ENCODE measurements around the gene FSD2. TPM values are rescaled to one million over a fixed set of nuclear protein-coding genes. Genes with fewer than 3 reads are reported as not detected.
"Not testable (repeated sequence)": the region's sequence is repeated elsewhere in the genome, so short reads cannot be mapped to it uniquely, and the experiment has no call there.

Gene FSD2
- total RNA-seq, 2 donors from 2014 or later = not detected

DNA sequence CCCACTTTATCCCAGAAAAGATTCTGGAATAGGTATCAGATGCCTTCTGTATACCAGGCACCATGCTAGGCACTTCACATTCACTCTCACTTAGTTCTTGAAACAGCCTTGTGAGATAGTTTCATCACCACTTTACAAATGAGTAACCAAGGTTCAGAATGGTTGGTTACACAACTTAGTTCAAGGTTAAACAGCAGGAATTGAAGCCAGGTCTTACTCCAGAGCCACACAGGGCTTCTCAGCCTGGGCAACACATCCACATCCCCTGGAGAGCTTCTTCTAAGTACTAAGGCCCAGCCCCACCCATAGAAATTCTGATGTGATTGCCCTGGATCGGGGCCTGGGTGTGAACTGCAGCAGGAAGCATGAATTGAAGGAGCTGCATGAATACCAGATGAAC is 22.2 kb upstream of the FSD2 start:
- H3K9me3 Mint-ChIP-seq = no peaks in the 10 kb centered on the region

DNA sequence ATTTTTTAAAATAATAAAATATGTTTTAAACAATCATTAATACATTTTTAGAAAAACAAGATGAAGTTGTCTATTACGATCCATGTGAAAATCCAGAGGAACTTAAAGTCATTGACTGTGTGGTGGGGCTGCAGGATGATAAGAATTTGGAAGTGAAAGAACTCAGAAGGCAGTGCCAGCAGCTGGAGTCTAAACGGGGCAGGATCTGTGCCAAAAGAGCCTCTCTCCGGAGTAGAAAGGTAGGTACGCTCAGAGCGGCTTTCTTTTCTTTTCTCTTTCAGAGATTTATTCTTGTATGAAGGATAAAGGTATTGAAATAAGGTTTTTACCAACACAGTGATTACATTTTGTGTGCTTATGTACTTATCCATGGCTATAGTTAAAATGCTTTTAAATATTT is 17.2 kb upstream of the FSD2 start:
- 95 to 97% methylated on average over 4 to 5 of the region's 5 CpGs for WGBS, 2 experiments (ENCODE audit: insufficient coverage in 1 of 2, insufficient read length in 1 of 2)
- H3K9me3 ChIP-seq (ENCODE audit: control insufficient read depth, low read length) = peaks cover 13% of the 10 kb centered on the region
- H3K27me3 Mint-ChIP-seq (ENCODE audit: insufficient read depth) = no peaks in the 10 kb centered on the region

More for the DNA sequence above, 22.2 kb upstream of the FSD2 start:
- Histone ChIP-seq H3K27me3 (ENCODE audit: control insufficient read depth, insufficient read depth, low read length, poor library complexity, severe bottlenecking) (no peaks in the 10 kb centered on the region), H3K4me1 (ENCODE audit: control insufficient read depth, insufficient read depth, low read length) (no peaks in the 10 kb centered on the region), H3K36me3 (ENCODE audit: control insufficient read depth, insufficient read depth, low read length) (peaks cover 72% of the 10 kb centered on the region), H3K9me3 (ENCODE audit: control insufficient read depth, low read length) (no peaks in the 10 kb centered on the region), H3K27ac (ENCODE audit: low read depth, low read length) (no peak overlapping the region), H3K9ac (ENCODE audit: extremely low read depth, low read length, poor library complexity, severe bottlenecking) (no peak overlapping the region), H3K4me3 (ENCODE audit: low read length) (no peak overlapping the region)
- WGBS, 2 experiments (ENCODE audit: insufficient coverage in 1 of 2, insufficient read length in 1 of 2) = 93 to 100% methylated on average over 1 of the region's 1 CpG
- Mint-ChIP-seq H3K27ac (no peak overlapping the region), H3K36me3 (ENCODE audit: low read depth) (peaks cover 60% of the 10 kb centered on the region), H3K4me1 (no peaks in the 10 kb centered on the region), H3K27me3 (ENCODE audit: insufficient read depth) (no peaks in the 10 kb centered on the region), H3K4me3 (no peak overlapping the region)
- DNase-seq = no peak
- TF ChIP-seq, protein P1, sequence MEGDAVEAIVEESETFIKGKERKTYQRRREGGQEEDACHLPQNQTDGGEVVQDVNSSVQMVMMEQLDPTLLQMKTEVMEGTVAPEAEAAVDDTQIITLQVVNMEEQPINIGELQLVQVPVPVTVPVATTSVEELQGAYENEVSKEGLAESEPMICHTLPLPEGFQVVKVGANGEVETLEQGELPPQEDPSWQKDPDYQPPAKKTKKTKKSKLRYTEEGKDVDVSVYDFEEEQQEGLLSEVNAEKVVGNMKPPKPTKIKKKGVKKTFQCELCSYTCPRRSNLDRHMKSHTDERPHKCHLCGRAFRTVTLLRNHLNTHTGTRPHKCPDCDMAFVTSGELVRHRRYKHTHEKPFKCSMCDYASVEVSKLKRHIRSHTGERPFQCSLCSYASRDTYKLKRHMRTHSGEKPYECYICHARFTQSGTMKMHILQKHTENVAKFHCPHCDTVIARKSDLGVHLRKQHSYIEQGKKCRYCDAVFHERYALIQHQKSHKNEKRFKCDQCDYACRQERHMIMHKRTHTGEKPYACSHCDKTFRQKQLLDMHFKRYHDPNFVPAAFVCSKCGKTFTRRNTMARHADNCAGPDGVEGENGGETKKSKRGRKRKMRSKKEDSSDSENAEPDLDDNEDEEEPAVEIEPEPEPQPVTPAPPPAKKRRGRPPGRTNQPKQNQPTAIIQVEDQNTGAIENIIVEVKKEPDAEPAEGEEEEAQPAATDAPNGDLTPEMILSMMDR (conservative IDR thresholded peaks at IDR 0.05) = no peak

DNA sequence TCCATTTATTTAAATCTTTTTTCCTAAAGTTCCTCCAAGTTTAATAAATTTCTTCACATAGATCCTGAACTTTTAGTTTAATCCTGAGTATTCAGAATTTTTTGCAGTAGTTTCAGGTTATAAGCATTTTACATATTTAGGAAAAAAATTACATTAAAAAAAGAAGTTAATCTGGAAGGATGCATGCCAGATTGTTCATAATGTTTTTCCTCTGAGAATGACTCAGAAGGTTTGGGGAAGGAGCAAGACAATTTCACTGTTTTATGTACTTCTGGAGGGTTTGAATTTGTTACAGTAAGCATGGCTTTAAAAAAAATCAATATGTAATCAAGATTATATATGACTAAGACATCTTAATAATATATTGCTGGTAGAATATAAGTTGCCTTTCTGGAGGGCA is 16.0 kb upstream of the FSD2 start:
- H3K9me3 ChIP-seq (ENCODE audit: control insufficient read depth, low read length) = peaks cover 13% of the 10 kb centered on the region
- H3K4me3 Mint-ChIP-seq; H3K27ac ChIP-seq (ENCODE audit: low read depth, low read length); H3K4me1 Mint-ChIP-seq; H3K27ac Mint-ChIP-seq; H3K4me3 ChIP-seq (ENCODE audit: low read length); H3K27me3 Mint-ChIP-seq (ENCODE audit: insufficient read depth); DNase-seq; H3K9ac ChIP-seq (ENCODE audit: extremely low read depth, low read length, poor library complexity, severe bottlenecking); H3K27me3 ChIP-seq (ENCODE audit: control insufficient read depth, insufficient read depth, low read length, poor library complexity, severe bottlenecking); H3K4me1 ChIP-seq (ENCODE audit: control insufficient read depth, insufficient read depth, low read length): not testable (repeated sequence)
- H3K9me3 Mint-ChIP-seq = peaks cover 11% of the 10 kb centered on the region
- H3K36me3 ChIP-seq (ENCODE audit: control insufficient read depth, insufficient read depth, low read length) = peaks cover 66% of the 10 kb centered on the region
- H3K36me3 Mint-ChIP-seq (ENCODE audit: low read depth) = peaks cover 54% of the 10 kb centered on the region

More for the DNA sequence above, 17.2 kb upstream of the FSD2 start:
- Histone ChIP-seq H3K4me3 (ENCODE audit: low read length) (no peak overlapping the region), H3K27ac (ENCODE audit: low read depth, low read length) (no peak overlapping the region), H3K36me3 (ENCODE audit: control insufficient read depth, insufficient read depth, low read length) (peaks cover 69% of the 10 kb centered on the region), H3K27me3 (ENCODE audit: control insufficient read depth, insufficient read depth, low read length, poor library complexity, severe bottlenecking) (no peaks in the 10 kb centered on the region), H3K4me1 (ENCODE audit: control insufficient read depth, insufficient read depth, low read length) (no peaks in the 10 kb centered on the region), H3K9ac (ENCODE audit: extremely low read depth, low read length, poor library complexity, severe bottlenecking) (no peak overlapping the region)
- H3K27ac Mint-ChIP-seq = no peak overlapping the region
- TF ChIP-seq, protein P1 (conservative IDR thresholded peaks at IDR 0.05) = no peak
- H3K4me3 Mint-ChIP-seq = no peak overlapping the region
- H3K36me3 Mint-ChIP-seq (ENCODE audit: low read depth) = peaks cover 52% of the 10 kb centered on the region
- no peaks in the 10 kb centered on the region for H3K4me1 Mint-ChIP-seq
- peaks cover 11% of the 10 kb centered on the region for H3K9me3 Mint-ChIP-seq
- DNase-seq = no peak

DNA sequence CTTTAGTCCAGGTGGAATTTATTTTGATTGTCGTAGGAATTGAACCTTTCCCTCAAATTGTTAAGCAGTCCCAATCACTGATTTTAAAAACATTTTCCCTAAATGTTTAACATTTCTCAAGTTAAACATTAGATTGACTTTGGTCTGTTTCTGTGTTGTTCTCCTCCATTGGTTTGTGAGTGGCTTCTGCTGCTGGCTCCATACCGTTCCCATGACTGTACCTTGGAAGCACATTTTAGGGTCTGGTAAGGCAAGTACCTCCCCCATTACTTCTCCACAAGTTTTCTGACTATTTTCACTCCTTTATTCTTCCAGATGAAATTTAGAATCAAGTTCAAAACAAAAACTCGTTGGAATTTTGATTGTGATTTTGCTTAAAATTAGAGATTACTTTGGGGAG is 15.5 kb upstream of the FSD2 start:
- DNase-seq; H3K27me3 Mint-ChIP-seq (ENCODE audit: insufficient read depth); H3K27me3 ChIP-seq (ENCODE audit: control insufficient read depth, insufficient read depth, low read length, poor library complexity, severe bottlenecking); H3K27ac Mint-ChIP-seq; H3K4me1 Mint-ChIP-seq; H3K4me3 Mint-ChIP-seq; H3K4me3 ChIP-seq (ENCODE audit: low read length); H3K9ac ChIP-seq (ENCODE audit: extremely low read depth, low read length, poor library complexity, severe bottlenecking); H3K4me1 ChIP-seq (ENCODE audit: control insufficient read depth, insufficient read depth, low read length); H3K27ac ChIP-seq (ENCODE audit: low read depth, low read length): not testable (repeated sequence)
- Mint-ChIP-seq H3K36me3 (ENCODE audit: low read depth) (peaks cover 52% of the 10 kb centered on the region), H3K9me3 (peaks cover 11% of the 10 kb centered on the region)
- 100% methylated on average over 1 of the region's 3 CpGs for WGBS, 2 experiments (ENCODE audit: insufficient coverage in 1 of 2, insufficient read length in 1 of 2)
- peaks cover 13% of the 10 kb centered on the region for H3K9me3 ChIP-seq (ENCODE audit: control insufficient read depth, low read length)
- peaks cover 66% of the 10 kb centered on the region for H3K36me3 ChIP-seq (ENCODE audit: control insufficient read depth, insufficient read depth, low read length)

Data from endodermal cell (in vitro differentiated cells).